T1000 (cell line): Measurements from ENCODE around the gene ZSWIM5.
"Not testable (repeated sequence)": the region's sequence is repeated elsewhere in the genome, so short reads cannot be mapped to it uniquely, and the experiment has no call there.

Source experiments
- DNase-seq: peaks from one replicate; lab custom pipeline; 2025; ENCODE audit warnings: mixed read lengths; lab: John Stamatoyannopoulos, UW

Gene ZSWIM5

DNA sequence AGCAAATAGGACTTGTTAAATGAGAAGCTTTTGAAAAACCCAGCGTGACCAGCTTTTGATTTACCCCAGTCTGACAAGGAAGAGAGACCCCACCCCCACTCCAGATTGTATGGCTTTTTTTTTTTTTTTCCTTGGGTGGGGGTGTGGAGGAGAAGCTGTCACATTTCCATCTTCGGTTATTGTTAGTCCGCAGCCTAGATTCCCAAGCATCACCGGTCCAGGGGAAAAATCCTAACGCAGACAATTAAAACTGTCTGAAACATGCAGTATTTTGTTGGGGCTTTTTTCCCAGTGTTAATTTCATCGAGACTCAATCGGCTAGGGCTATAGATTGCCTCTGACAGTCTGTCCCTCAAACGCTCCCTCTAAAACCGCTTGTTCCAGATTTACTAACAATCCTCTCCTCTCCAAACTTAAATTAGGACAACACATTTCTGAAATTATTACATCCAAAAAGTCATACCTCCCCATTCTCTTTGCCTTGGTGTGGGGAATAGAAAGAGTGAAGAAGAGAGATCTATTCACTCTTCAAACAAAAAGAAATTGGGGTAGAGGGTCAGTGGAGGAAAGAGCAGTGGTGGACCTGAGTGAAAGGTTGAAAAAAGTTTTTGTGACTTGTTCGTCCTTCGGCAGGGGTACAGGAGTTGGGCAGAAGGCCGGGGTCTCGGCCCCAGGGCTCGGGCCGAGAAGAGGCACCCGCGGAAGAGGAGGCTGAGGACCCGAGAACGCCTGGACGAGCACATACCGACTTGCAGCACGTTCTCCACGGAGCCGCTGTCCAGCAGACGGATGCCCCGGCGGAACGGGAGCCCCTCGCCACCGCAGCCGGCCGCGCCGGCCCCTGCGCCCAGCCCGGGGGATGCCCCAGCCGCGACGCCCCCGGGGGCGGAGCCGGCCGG is 1.1 kb downstream of the ZSWIM5 start:
- no peak for DNase-seq

DNA sequence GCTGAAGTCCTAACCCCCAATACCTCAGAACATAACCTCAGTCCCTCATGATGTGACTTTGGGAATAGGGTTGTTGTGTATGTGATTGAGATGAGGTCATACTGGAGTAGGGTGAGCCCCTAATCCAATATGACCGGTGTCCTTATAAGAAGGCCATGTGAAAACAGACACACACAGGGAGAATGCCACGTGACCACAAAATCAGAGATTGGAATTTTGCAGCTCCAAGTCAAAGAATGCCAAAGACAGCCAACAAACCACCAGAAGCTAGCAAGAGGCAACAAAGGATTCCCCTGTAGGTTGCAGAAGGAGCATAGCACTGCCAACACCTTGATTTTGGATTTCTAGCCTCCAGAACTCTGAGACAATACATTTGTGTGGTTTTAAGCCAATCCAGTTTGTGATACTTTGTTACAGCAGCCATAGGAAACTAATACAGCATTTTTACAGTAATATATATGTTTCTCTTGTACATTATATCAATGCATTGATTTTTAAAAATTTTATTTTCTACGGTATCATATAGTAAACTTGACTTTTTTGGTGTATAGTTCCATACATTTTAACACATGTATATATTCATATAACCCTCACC is 5.4 kb downstream of the ZSWIM5 start:
- no peak for DNase-seq

GRCh38 chr1:45200435-45200834 is 6.0 kb downstream of the ZSWIM5 start:
- no peak for DNase-seq

- no peak for DNase-seq
Observed at GRCh38 chr1:45198185-45198584, 8.2 kb downstream of the ZSWIM5 start.

DNA sequence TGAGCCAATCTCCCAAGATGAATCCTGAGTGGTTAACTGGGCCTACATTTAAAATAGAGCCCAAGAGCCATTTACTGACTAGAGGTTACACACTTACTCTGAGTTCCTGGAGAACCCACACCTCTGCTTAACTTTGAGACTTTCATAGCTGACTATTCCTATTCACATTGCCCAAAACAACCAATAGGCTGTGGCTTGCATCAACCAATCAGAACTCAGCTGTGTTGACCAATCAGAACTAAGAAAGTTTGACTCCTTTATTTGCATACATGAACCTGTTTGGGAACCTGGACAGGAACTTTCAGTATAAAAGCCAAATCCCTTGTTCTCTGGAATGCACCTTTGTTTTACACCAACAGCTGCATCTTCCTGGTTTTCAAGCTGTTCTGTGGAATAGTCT is 9.5 kb downstream of the ZSWIM5 start:
- no peak for DNase-seq

DNA sequence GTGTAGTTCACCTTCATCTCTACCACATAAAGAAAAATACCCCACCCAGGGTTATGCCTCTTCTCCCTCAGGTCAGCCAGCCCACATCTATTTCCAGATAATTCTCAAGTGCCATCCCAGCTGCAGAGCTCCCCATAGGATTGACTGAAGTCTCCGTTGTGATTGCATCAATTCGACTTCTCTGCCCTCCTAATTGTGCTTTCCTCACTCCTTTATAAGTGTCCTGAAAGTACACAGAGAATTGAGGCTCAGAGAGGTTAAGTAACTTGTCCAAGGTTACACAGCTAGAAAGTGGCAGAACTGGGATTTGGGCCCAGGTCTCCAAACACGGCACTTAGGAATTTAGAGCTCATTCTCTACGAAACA is 15.0 kb downstream of the ZSWIM5 start:
- no peak for DNase-seq

GRCh38 chr1:45187725-45188124 is 18.7 kb downstream of the ZSWIM5 start:
- no peak for DNase-seq

DNA sequence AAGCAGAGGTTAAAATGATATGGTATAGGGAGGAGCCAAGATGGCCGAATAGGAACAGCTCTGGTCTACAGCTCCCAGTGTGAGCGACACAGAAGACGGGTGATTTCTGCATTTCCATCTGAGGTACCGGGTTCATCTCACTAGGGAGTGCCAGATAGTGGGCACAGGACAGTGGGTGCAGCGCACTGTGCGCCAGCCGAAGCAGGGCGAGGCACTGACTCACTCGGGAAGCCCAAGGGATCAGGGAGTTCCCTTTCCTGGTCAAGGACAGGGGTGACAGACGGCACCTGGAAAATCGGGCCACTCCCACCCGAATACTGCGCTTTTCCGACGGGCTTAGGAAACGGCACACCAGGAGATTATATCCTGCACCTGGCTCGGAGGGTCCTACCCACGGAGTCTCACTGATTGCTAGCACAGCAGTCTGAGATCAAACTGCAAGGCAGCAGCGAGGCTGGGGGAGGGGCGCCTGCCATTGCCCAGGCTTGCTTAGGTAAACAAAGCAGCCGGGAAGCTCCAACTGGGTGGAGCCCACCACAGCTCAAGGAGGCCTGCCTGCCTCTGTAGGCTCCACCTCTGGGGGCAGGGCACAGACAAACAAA is 26.4 kb downstream of the ZSWIM5 start:
- DNase-seq, result not testable (repeated sequence)

DNA sequence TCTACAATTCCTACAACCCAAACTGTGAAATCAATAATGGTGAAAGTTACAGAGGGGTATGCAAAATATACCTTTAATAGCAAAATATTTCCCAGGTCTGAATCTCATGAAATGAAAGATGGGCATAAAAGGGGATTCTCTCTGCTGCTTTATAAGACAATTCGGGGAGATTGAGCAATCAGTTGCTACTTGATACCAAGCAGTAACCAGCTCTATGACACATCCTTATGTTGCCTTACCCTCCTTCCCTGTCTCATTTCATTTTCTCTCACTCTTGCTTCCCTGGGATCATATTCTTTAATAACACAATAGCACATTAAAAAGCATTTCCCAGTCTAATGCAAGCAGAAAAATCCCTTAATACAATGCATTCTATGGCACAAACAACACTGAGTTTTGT is 29.0 kb downstream of the ZSWIM5 start:
- DNase-seq, result no peak

DNA sequence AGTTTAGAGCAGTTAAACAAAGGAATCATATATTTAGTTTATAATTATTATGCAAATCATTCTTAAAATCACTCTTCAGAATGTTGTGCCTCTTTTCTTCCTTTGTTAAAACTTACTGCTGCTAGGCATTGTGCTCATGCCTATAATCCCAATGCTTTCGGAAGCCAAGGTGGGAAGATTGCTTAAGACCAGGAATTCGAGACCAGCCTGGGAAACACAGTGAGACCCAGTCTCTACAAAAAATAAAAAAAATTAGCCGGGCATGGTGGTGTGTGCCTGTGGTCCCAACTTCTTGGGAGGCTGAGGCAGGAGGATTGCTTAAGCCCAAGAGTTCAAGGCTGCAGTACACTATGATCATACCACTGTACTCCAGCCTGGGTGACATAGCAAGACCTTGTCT is 33.6 kb downstream of the ZSWIM5 start:
- DNase-seq, result no peak

GRCh38 chr1:45172005-45172404 is 34.4 kb downstream of the ZSWIM5 start:
- no peak for DNase-seq

- DNase-seq, result no peak
Observed at GRCh38 chr1:45171575-45171974, 34.8 kb downstream of the ZSWIM5 start.

DNA sequence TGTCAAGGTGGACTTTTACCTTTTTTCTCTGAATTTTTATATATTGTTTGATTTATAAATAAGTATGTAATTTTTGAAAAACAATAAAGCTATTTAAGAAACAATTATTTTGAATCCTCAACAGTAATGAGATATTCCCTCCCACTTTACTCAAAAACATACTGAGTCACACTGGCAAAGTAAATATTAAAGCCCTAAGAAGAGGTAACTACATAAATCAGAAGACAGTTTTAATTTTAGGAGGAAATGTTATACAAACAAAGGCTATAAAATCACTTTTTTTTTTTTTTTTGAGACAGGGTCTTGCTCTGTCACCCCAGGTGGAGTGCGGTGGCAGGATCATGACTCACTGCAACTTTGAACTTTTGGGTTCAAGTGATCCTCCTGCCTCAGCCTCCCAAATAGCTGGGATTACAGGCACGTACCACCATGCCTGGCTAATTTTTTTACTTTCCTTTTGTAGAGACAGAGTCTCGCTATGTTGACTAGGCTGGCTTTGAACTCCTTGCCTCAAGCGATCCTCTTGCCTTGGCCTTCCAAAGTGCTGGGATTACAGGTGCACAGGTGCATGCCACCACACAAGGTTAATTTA is 36.2 kb downstream of the ZSWIM5 start:
- no peak for DNase-seq

DNA sequence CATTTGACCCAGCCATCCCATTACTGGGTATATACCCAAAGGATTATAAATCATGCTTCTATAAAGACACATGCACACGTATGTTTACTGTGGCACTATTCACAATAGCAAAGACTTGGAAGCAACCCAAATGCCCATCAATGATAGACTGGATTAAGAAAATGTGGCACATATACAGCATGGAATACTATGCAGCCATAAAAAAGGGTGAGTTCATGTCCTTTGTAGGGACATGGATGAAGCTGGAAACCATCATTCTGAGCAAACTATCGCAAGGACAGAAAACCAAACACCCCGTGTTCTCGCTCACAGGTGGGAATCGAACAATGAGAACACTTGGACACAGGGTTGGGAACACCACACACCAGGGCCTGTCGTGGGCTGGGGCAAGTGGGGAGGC is 38.5 kb downstream of the ZSWIM5 start:
- DNase-seq, result not testable (repeated sequence)

DNA sequence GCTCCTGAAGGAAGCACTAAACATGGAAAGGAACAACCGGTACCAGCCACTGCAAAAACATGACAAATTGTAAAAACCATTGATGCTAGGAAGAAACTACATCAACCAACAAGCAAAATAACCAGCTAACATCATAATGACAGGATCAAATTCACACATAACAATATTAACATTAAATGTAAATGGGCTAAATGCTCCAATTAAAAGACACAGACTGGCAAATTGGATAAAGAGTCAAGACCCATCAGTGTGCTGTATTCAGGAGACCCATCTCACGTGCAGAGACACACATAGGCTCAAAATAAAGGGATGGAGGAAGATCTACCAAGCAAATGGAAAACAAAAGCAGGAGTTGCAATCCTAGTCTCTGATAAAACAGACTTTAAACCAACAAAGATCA is 42.1 kb downstream of the ZSWIM5 start:
- not testable (repeated sequence) for DNase-seq

GRCh38 chr1:45163111-45163510 is 43.3 kb downstream of the ZSWIM5 start:
- not testable (repeated sequence) for DNase-seq

GRCh38 chr1:45162041-45163035 is 44.1 kb downstream of the ZSWIM5 start:
- DNase-seq, result not testable (repeated sequence)

- no peak for DNase-seq
Observed at GRCh38 chr1:45155957-45156356, 50.4 kb downstream of the ZSWIM5 start.

DNA sequence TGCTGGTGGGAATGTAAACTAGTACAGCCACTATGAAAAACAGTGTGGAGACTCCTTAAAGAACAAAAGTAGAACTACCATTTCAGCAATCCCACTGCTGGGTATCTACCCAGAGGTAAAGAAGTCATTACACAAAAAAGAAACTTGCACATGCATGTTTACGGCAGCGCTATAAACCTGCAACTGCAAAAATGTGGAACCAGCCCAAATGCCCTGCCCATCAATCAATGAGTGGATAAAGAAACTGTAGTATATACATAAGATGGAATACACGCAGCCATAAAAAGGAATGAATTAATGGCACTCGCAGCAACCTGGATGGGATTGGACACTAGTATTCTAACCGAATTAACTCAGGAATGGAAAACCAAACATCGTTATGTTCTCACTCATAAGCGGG is 51.0 kb downstream of the ZSWIM5 start:
- no peak for DNase-seq

DNA sequence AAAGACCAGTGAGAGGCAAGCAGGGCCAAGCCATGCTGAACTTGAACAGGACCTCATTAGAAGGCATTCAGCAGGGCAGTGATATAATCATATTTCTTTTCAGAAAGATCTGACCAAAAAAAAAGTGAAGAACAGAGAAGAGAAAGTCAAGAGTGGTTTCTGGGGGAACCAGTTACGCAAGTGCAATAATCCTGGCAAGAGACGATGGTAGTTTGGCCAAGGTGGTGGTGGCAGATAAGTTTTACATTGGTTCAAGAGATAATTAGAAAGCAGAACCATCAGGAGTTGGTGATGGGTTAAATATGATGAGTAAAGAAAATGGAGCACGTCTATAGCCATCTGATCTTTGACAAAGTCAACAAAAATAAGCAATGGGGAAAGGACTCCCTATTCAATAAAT is 54.3 kb downstream of the ZSWIM5 start:
- no peak for DNase-seq

GRCh38 chr1:45148209-45148825 is 58.1 kb downstream of the ZSWIM5 start:
- no peak for DNase-seq
